ENCODE results near the gene CHRNG.
A peak's percentile ranks its signal among the peaks of the same experiment; 100 is the strongest.

Gene CHRNG

GRCh38 chr2:232518844-232519243, 20.6 kb upstream of the CHRNG start:
- no peak overlapping the region for H3K27ac ChIP-seq
- no peak for DNase-seq
- H3K36me3 ChIP-seq = no peaks in the 10 kb centered on the region
- no peaks in the 10 kb centered on the region for H3K9me3 ChIP-seq (ENCODE audit: severe bottlenecking)
- peaks cover 18% of the 10 kb centered on the region for H3K27me3 ChIP-seq (ENCODE audit: insufficient read depth, low read depth, severe bottlenecking)
- H3K4me3 ChIP-seq (ENCODE audit: low read depth, low read length) = no peak overlapping the region
- no peak for TF ChIP-seq CTCF (IDR thresholded peaks at IDR 0.05; ENCODE audit: low read depth, low read length)

GRCh38 chr2:232519581-232520438, 19.7 kb upstream of the CHRNG start, which contains the start of gene PRSS56:
Gene PRSS56, plus strand, starts transcription at chr2:232520388. Its CDS starts 211 bp downstream, at chr2:232520599.
- no peaks in the 10 kb centered on the region for H3K9me3 ChIP-seq (ENCODE audit: severe bottlenecking)
- no peak within 1 kb of the TSS for H3K27ac ChIP-seq
- H3K4me3 ChIP-seq (ENCODE audit: low read depth, low read length) = no peak within 1 kb of the TSS
- TF ChIP-seq CTCF (IDR thresholded peaks at IDR 0.05; ENCODE audit: low read depth, low read length) = no peak
- DNase-seq = no peak
- H3K36me3 ChIP-seq = no peaks in the 10 kb centered on the region
- peaks cover 24% of the 10 kb centered on the region for H3K27me3 ChIP-seq (ENCODE audit: insufficient read depth, low read depth, severe bottlenecking)

- no peak for DNase-seq
- peaks cover 24% of the 10 kb centered on the region for H3K27me3 ChIP-seq (ENCODE audit: insufficient read depth, low read depth, severe bottlenecking)
- no peaks in the 10 kb centered on the region for H3K36me3 ChIP-seq
- H3K9me3 ChIP-seq (ENCODE audit: severe bottlenecking) = no peaks in the 10 kb centered on the region
- no peak overlapping the region for H3K27ac ChIP-seq
- H3K4me3 ChIP-seq (ENCODE audit: low read depth, low read length) = no peak overlapping the region
- TF ChIP-seq CTCF (IDR thresholded peaks at IDR 0.05; ENCODE audit: low read depth, low read length) = no peak
These were observed 19.0 kb upstream of the CHRNG start for GRCh38 chr2:232520489-232520888.

- Histone ChIP-seq H3K4me3 (ENCODE audit: low read depth, low read length) (no peak overlapping the region), H3K9me3 (ENCODE audit: severe bottlenecking) (no peaks in the 10 kb centered on the region), H3K36me3 (no peaks in the 10 kb centered on the region), H3K27me3 (ENCODE audit: insufficient read depth, low read depth, severe bottlenecking) (peaks cover 24% of the 10 kb centered on the region), H3K27ac (no peak overlapping the region)
- no peak for TF ChIP-seq CTCF (IDR thresholded peaks at IDR 0.05; ENCODE audit: low read depth, low read length)
- DNase-seq = no peak
These were observed 18.4 kb upstream of the CHRNG start for GRCh38 chr2:232521098-232521497.

- TF ChIP-seq CTCF (IDR thresholded peaks at IDR 0.05; ENCODE audit: low read depth, low read length) = peak; percentile 75
- no peaks in the 10 kb centered on the region for H3K36me3 ChIP-seq
- no peaks in the 10 kb centered on the region for H3K9me3 ChIP-seq (ENCODE audit: severe bottlenecking)
- peaks cover 24% of the 10 kb centered on the region for H3K27me3 ChIP-seq (ENCODE audit: insufficient read depth, low read depth, severe bottlenecking)
- H3K4me3 ChIP-seq (ENCODE audit: low read depth, low read length) = peak overlapping the region; percentile 13; the same call in 1 of the 2 replicates
- H3K27ac ChIP-seq = no peak overlapping the region
- peak; percentile 50 for DNase-seq
These were observed 17.4 kb upstream of the CHRNG start for GRCh38 chr2:232521959-232522622.

Data from WERI-Rb-1 (cell line).